HCT116 (cell line): Measurements from ENCODE around the gene METTL24. TPM values are rescaled to one million over a fixed set of nuclear protein-coding genes. Genes with fewer than 3 reads are reported as not detected.
"Not testable (repeated sequence)": the region's sequence is repeated elsewhere in the genome, so short reads cannot be mapped to it uniquely, and the experiment has no call there.

Experiments used
- ATAC-seq: fragments of 200-7000 bp; cut with Tn5 transposase; 2 replicates; pipeline ENCODE4 v1.9.1; 2020; ENCODE audit warnings: mild to moderate bottlenecking, moderate library complexity
- BruUV-seq: library from RNA; stranded (reverse); fragments of 400-500 nt; replicated peaks from 2 replicates; lab custom pipeline; 2021; lab: Mats Ljungman, UMichigan
- CTCF ChIA-PET: fragments of 300-600 bp; sonication (Branson Sonifier 250); formaldehyde crosslinking; loops from one replicate; lab custom pipeline; 2021; ENCODE audit warnings: antibody characterized with exemption; lab: Charles Lee
- POLR2A ChIA-PET: fragments of 300-600, 350-600 bp; sonication (Branson Sonifier 250); formaldehyde crosslinking; loops from one replicate; lab custom pipeline; 2021; ENCODE audit warnings: antibody characterized with exemption; lab: Charles Lee
- RAD21 ChIA-PET, 2 experiments: fragments of 300-600 bp; sonication (Branson Sonifier 250); formaldehyde crosslinking; loops; one replicate each; lab custom pipeline; 2023; ENCODE audit warnings: low total read pairs in 2 of 2; ENCODE audit not compliant: uncharacterized antibody in 2 of 2, unreplicated experiment in 2 of 2, low non-redundant PET in 1 of 2; lab: Charles Lee
- DNase-seq: peaks from one replicate; pipeline ENCODE4 v3.0.0-alpha.2; 2010; ENCODE audit warnings: low read depth, low spot score
- H2AFZ ChIP-seq: fragments of 200-600 bp; shearing (Covaris generic), sonication (generic); 2 replicates; pipeline ENCODE4 v1.6.1; 2017; ENCODE audit warnings: low read depth, mixed run types, mixed read lengths, antibody characterized with exemption, low read length; ENCODE audit not compliant: poor library complexity, severe bottlenecking
- H3K27ac ChIP-seq: 2 replicates; pipeline ENCODE4 v1.5.1; 2012; ENCODE audit warnings: low read depth, low read length
- H3K27me3 ChIP-seq: fragments of 200-600 bp; sonication (generic); 2 replicates; pipeline ENCODE4 v1.6.1; 2016; ENCODE audit warnings: mixed run types, low read length, mixed read lengths; ENCODE audit not compliant: insufficient read depth
- H3K36me3 ChIP-seq, 2 experiments: fragments of 200-500 bp in 1 of 2; fragments of 200-600 bp in 1 of 2; sonication (Bioruptor generic) in 1 of 2; sonication (generic) in 1 of 2; 2 replicates each; pipeline versions ENCODE4 v1.5.1 to v1.6.1; 2014 to 2016; ENCODE audit warnings: low read length in 2 of 2, inconsistent platforms in 1 of 2, mixed read lengths in 1 of 2, mixed run types in 1 of 2; ENCODE audit not compliant: insufficient read depth in 2 of 2, control insufficient read depth in 1 of 2
- H3K4me1 ChIP-seq, 2 experiments: fragments of 200-600 bp in 1 of 2; sonication (generic) in 1 of 2; 2 replicates each; pipeline versions ENCODE4 v1.5.1 to v1.6.1; 2012 to 2017; ENCODE audit warnings: low read length in 2 of 2, inconsistent platforms in 1 of 2, mild to moderate bottlenecking in 1 of 2, mixed read lengths in 1 of 2, mixed run types in 1 of 2, moderate library complexity in 1 of 2; ENCODE audit not compliant: insufficient read depth in 2 of 2, control insufficient read depth in 1 of 2
- H3K4me2 ChIP-seq: fragments of 200-600 bp; sonication (generic); 2 replicates; pipeline ENCODE4 v1.6.1; 2017; ENCODE audit warnings: mixed run types, low read length, mixed read lengths
- H3K4me3 ChIP-seq, 2 experiments: fragments of 200-600 bp in 1 of 2; sonication (generic) in 1 of 2; replicated peaks in 1 of 2; 2 replicates each; pipeline ENCODE4 v1.5.1; 2011 to 2016; ENCODE audit warnings: low read length in 2 of 2, control low read depth in 1 of 2, low read depth in 1 of 2, mild to moderate bottlenecking in 1 of 2, mixed read lengths in 1 of 2, mixed run types in 1 of 2
- H3K79me2 ChIP-seq: fragments of 200-600 bp; sonication (generic); 2 replicates; pipeline ENCODE4 v1.6.1; 2017; ENCODE audit warnings: mild to moderate bottlenecking, mixed run types, low read length, moderate library complexity, mixed read lengths; ENCODE audit not compliant: insufficient read depth
- H3K9ac ChIP-seq: fragments of 200-600 bp; sonication (generic); 2 replicates; pipeline ENCODE4 v1.6.1; 2016; ENCODE audit warnings: low read length, mixed read lengths
- H3K9me2 ChIP-seq: fragments of 200-600 bp; sonication (generic), shearing (Covaris generic); 2 replicates; pipeline ENCODE4 v1.6.1; 2017; ENCODE audit warnings: mixed run types, mild to moderate bottlenecking, moderate library complexity; ENCODE audit not compliant: insufficient read depth
- H3K9me3 ChIP-seq, 2 experiments: fragments of 200-500 bp in 1 of 2; fragments of 200-600 bp in 1 of 2; sonication (Bioruptor generic) in 1 of 2; sonication (generic) in 1 of 2; 2 replicates each; pipeline ENCODE4 v1.6.1; 2014 to 2017; ENCODE audit warnings: low read length in 2 of 2, mixed read lengths in 2 of 2, inconsistent platforms in 1 of 2, low read depth in 1 of 2, mild to moderate bottlenecking in 1 of 2, mixed run types in 1 of 2, moderate library complexity in 1 of 2; ENCODE audit not compliant: control insufficient read depth in 1 of 2, insufficient read depth in 1 of 2
- H4K20me1 ChIP-seq: fragments of 200-600 bp; sonication (generic), shearing (Covaris generic); 2 replicates; pipeline ENCODE4 v1.6.1; 2017; ENCODE audit warnings: mixed run types, mild to moderate bottlenecking, moderate library complexity; ENCODE audit not compliant: insufficient read depth
- CBX3 ChIP-seq: IDR thresholded peaks from 2 replicates; pipeline ENCODE4 v1.6.1; 2012; ENCODE audit warnings: low read depth
- CEBPB ChIP-seq: IDR thresholded peaks from 2 replicates; pipeline ENCODE4 v1.6.1; 2012; ENCODE audit warnings: low read depth
- EGR1 ChIP-seq: IDR thresholded peaks from 2 replicates; pipeline ENCODE4 v1.6.1; 2012; ENCODE audit warnings: low read depth
- EZH2phosphoT487 ChIP-seq: fragments of 200-600 bp; IDR thresholded peaks from 2 replicates; pipeline ENCODE4 v1.6.1; 2018; ENCODE audit warnings: antibody characterized with exemption, borderline replicate concordance
- JUND ChIP-seq: IDR thresholded peaks from 2 replicates; pipeline ENCODE4 v1.6.1; 2012
- RAD21 ChIP-seq: IDR thresholded peaks from 2 replicates; pipeline ENCODE4 v1.6.1; 2012; ENCODE audit warnings: low read depth, mild to moderate bottlenecking
- SIN3A ChIP-seq: IDR thresholded peaks from 2 replicates; pipeline ENCODE4 v1.6.1; 2012; ENCODE audit warnings: low read depth
- SP1 ChIP-seq: IDR thresholded peaks from 2 replicates; pipeline ENCODE4 v1.6.1; 2012; ENCODE audit warnings: low read depth
- SRF ChIP-seq: IDR thresholded peaks from 2 replicates; pipeline ENCODE4 v1.6.1; 2012; ENCODE audit warnings: low read depth
- TCF7L2 ChIP-seq: IDR thresholded peaks from 2 replicates; pipeline ENCODE4 v1.7.0; 2011; ENCODE audit warnings: borderline replicate concordance, inconsistent platforms; ENCODE audit not compliant: insufficient read depth, insufficient read length; ENCODE audit errors: extremely low read depth
- ZFX ChIP-seq: fragments of 450-650 bp; IDR thresholded peaks from 2 replicates; pipeline ENCODE4 v1.6.1; 2017
- ZNF274 ChIP-seq: fragments of 200-500 bp; sonication (Bioruptor generic); IDR thresholded peaks from 2 replicates; pipeline ENCODE4 v1.6.1; 2014; ENCODE audit warnings: mild to moderate bottlenecking, low read depth, low read length, inconsistent platforms
- intact Hi-C: fragments of 100-400 bp; cut with micrococcal nuclease; formaldehyde crosslinking; loops from 2 replicates; pipeline ENCODE4 v1.10.0; 2022
- total RNA-seq: library from RNA; stranded (reverse); gene quantifications from one replicate; pipeline ENCODE4 v1.2.1, GENCODE V29; 2021; ENCODE audit not compliant: unreplicated experiment
- TF ChIP-seq, protein P1 (sequence below), 3 experiments: fragments of 200-600 bp in 1 of 3; sonication (generic) in 1 of 3; IDR thresholded peaks in 2 of 3; conservative IDR thresholded peaks in 1 of 3; 2 replicates each; pipeline ENCODE4 v1.5.1; 2012 to 2017; ENCODE audit warnings: low read depth in 2 of 3, low read length in 2 of 3, antibody characterized with exemption in 1 of 3, borderline replicate concordance in 1 of 3, control low read depth in 1 of 3, mild to moderate bottlenecking in 1 of 3, mixed read lengths in 1 of 3, mixed run types in 1 of 3, moderate library complexity in 1 of 3; ENCODE audit not compliant: insufficient read depth in 1 of 3
- TF ChIP-seq, protein P2 (sequence below): IDR thresholded peaks from 2 replicates; pipeline ENCODE4 v1.6.1; 2012
- TF ChIP-seq, protein P3 (sequence below): IDR thresholded peaks from 2 replicates; pipeline ENCODE4 v1.6.1; 2012
- TF ChIP-seq, protein P4 (sequence below): IDR thresholded peaks from 2 replicates; pipeline ENCODE4 v1.6.1; 2012; ENCODE audit warnings: low read depth

Gene METTL24
- total RNA-seq, 1 experiment from 2014 or later, result not detected

DNA sequence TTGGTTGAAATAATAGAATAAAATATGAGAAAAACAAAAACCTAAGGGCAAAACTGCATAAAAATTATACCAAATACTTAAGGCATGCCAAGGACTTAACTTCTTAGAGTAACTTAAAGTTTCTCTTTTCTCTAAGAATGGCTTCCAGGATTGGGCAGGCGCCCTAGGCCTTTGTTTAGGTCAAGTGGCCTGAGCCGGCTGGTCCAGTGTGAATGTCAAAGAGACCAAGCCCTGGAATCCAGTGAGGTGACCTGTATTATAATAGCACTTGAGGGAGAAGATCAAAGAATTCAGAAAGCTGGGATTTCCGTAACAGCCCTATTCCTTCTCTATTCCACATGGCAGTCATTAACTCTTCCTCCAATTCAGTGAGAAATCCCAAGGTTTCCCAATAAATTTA, 6.6 kb downstream of the METTL24 start:
- ChIA-PET CTCF (interaction anchor here (1.0 kb wide), 1 partner anchor 9 kb away, joined by 3 read pairs; no protein-coding TSS in a partner anchor), POLR2A (no interaction called here), RAD21 (no interaction called here)
- no peak for DNase-seq
- TF ChIP-seq, protein P1, sequence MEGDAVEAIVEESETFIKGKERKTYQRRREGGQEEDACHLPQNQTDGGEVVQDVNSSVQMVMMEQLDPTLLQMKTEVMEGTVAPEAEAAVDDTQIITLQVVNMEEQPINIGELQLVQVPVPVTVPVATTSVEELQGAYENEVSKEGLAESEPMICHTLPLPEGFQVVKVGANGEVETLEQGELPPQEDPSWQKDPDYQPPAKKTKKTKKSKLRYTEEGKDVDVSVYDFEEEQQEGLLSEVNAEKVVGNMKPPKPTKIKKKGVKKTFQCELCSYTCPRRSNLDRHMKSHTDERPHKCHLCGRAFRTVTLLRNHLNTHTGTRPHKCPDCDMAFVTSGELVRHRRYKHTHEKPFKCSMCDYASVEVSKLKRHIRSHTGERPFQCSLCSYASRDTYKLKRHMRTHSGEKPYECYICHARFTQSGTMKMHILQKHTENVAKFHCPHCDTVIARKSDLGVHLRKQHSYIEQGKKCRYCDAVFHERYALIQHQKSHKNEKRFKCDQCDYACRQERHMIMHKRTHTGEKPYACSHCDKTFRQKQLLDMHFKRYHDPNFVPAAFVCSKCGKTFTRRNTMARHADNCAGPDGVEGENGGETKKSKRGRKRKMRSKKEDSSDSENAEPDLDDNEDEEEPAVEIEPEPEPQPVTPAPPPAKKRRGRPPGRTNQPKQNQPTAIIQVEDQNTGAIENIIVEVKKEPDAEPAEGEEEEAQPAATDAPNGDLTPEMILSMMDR (IDR thresholded peaks at IDR 0.05 in 2 of 3, conservative IDR thresholded peaks at IDR 0.05 in 1 of 3; ENCODE audit: borderline replicate concordance in 1 of 3, insufficient read depth in 1 of 3, low read depth in 2 of 3, low read length in 2 of 3), result no peak
- no peak for TF ChIP-seq SRF
- TF ChIP-seq ZNF274, result no peak
- TF ChIP-seq, protein P2, sequence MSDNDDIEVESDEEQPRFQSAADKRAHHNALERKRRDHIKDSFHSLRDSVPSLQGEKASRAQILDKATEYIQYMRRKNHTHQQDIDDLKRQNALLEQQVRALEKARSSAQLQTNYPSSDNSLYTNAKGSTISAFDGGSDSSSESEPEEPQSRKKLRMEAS, result no peak
- TF ChIP-seq, protein P3, sequence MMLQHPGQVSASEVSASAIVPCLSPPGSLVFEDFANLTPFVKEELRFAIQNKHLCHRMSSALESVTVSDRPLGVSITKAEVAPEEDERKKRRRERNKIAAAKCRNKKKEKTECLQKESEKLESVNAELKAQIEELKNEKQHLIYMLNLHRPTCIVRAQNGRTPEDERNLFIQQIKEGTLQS, result no peak
- TF ChIP-seq TCF7L2, result no peak
- TF ChIP-seq SP1, result no peak
- no peak for TF ChIP-seq EZH2phosphoT487
- TF ChIP-seq, protein P4, sequence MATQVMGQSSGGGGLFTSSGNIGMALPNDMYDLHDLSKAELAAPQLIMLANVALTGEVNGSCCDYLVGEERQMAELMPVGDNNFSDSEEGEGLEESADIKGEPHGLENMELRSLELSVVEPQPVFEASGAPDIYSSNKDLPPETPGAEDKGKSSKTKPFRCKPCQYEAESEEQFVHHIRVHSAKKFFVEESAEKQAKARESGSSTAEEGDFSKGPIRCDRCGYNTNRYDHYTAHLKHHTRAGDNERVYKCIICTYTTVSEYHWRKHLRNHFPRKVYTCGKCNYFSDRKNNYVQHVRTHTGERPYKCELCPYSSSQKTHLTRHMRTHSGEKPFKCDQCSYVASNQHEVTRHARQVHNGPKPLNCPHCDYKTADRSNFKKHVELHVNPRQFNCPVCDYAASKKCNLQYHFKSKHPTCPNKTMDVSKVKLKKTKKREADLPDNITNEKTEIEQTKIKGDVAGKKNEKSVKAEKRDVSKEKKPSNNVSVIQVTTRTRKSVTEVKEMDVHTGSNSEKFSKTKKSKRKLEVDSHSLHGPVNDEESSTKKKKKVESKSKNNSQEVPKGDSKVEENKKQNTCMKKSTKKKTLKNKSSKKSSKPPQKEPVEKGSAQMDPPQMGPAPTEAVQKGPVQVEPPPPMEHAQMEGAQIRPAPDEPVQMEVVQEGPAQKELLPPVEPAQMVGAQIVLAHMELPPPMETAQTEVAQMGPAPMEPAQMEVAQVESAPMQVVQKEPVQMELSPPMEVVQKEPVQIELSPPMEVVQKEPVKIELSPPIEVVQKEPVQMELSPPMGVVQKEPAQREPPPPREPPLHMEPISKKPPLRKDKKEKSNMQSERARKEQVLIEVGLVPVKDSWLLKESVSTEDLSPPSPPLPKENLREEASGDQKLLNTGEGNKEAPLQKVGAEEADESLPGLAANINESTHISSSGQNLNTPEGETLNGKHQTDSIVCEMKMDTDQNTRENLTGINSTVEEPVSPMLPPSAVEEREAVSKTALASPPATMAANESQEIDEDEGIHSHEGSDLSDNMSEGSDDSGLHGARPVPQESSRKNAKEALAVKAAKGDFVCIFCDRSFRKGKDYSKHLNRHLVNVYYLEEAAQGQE, result no peak
- no peak for TF ChIP-seq RAD21
- TF ChIP-seq EGR1, result no peak
- TF ChIP-seq CBX3, result no peak
- no peak for TF ChIP-seq SIN3A
- TF ChIP-seq JUND, result no peak
- TF ChIP-seq CEBPB, result no peak
- no peak for TF ChIP-seq ZFX
- no peaks in the 10 kb centered on the region for H3K4me1 ChIP-seq
- intact Hi-C loops, result no loop called here
- H3K9ac ChIP-seq, result no peak overlapping the region
- H3K27me3 ChIP-seq, result no peaks in the 10 kb centered on the region
- BruUV-seq, result no TSS peak
- H3K4me2 ChIP-seq, result no peak overlapping the region
- H3K79me2 ChIP-seq, result no peaks in the 10 kb centered on the region
- H3K36me3 ChIP-seq, result no peaks in the 10 kb centered on the region
- ATAC-seq, result no peak
- H3K4me3 ChIP-seq, result no peak overlapping the region
- no peaks in the 10 kb centered on the region for H3K9me2 ChIP-seq
- H3K9me3 ChIP-seq, result no peaks in the 10 kb centered on the region
- no peak overlapping the region for H3K27ac ChIP-seq
- no peak overlapping the region for H2AFZ ChIP-seq
- no peaks in the 10 kb centered on the region for H4K20me1 ChIP-seq

DNA sequence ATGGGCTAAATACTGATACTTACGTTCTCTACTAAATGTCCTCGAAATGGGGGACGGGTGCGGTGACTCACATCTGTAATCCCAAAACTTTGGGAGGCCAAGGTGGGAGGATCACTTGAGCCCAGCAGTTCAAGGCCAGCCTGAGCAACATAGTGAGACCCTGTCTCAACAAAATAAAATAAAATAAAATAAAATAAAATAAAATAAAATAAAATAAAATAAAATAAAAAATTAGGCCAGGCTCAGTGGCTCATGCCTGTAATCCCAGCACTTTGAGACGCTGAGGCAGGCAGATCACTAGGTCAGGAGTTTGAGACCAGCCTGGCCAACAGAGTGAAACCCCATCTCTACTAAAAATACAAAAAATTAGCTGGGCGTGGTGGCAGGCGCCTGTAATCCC, 7.6 kb downstream of the METTL24 start:
- not testable (repeated sequence) for H3K4me3 ChIP-seq, H3K36me3 ChIP-seq

More for the DNA sequence above, 7.6 kb downstream of the METTL24 start:
- H4K20me1 ChIP-seq, DNase-seq, CTCF ChIA-PET, H3K9me2 ChIP-seq, H3K79me2 ChIP-seq, RAD21 ChIA-PET, intact Hi-C loops, H2AFZ ChIP-seq, H3K27ac ChIP-seq, BruUV-seq, H3K4me2 ChIP-seq, POLR2A ChIA-PET, H3K27me3 ChIP-seq, H3K9me3 ChIP-seq, ATAC-seq, H3K9ac ChIP-seq, H3K4me1 ChIP-seq: not testable (repeated sequence)
